ENCODE measurements around the gene PEF1.

- TF ChIP-seq CTCF (IDR thresholded peaks at IDR 0.05; ENCODE audit: poor library complexity) = no peak
- TF ChIP-seq EZH2 (IDR thresholded peaks at IDR 0.05; ENCODE audit: borderline replicate concordance) = no peak
- TF ChIP-seq EZH2phosphoT487 (IDR thresholded peaks at IDR 0.05; ENCODE audit: low read depth, severe bottlenecking, unreplicated experiment) = no peak
These were observed 5.7 kb upstream of the PEF1 start for GRCh38 chr1:31650161-31651088.
